Measurements from ENCODE around the gene ANP32B.
A peak's percentile ranks its signal among the peaks of the same experiment; 100 is the strongest.

ANP32B gene

GRCh38 chr9:98020476-98021145 lies 37.5 kb downstream of the ANP32B start:
- no peak for ATAC-seq
- Mint-ChIP-seq H3K27ac (peak overlapping the region; percentile 8), H3K4me1 (peaks cover 6% of the 10 kb centered on the region), H3K36me3 (peaks cover 71% of the 10 kb centered on the region), H3K9me3 (no peaks in the 10 kb centered on the region), H3K4me3 (no peak overlapping the region)
- DNase-seq (ENCODE audit: low spot score in 2 of 2) = no peak

- Mint-ChIP-seq H3K4me1 (peaks cover 6% of the 10 kb centered on the region), H3K4me3 (no peak overlapping the region), H3K9me3 (no peaks in the 10 kb centered on the region), H3K27ac (peak overlapping the region; percentile 35), H3K36me3 (peaks cover 71% of the 10 kb centered on the region)
- ATAC-seq (peak; percentile 27), DNase-seq (ENCODE audit: low spot score in 2 of 2) (no peak)
Observed at GRCh38 chr9:98021306-98022040, 38.3 kb downstream of the ANP32B start.

- no peak for DNase-seq (ENCODE audit: low spot score in 2 of 2)
- Mint-ChIP-seq H3K9me3 (no peaks in the 10 kb centered on the region), H3K4me3 (no peak overlapping the region), H3K4me1 (peaks cover 6% of the 10 kb centered on the region), H3K36me3 (peaks cover 70% of the 10 kb centered on the region), H3K27ac (peak overlapping the region; percentile 35)
- ATAC-seq = no peak
Observed at GRCh38 chr9:98022447-98022846, 39.3 kb downstream of the ANP32B start.

- no peaks in the 10 kb centered on the region for H3K9me3 Mint-ChIP-seq
- no peak for ATAC-seq
- no peak overlapping the region for H3K27ac Mint-ChIP-seq
- peaks cover 48% of the 10 kb centered on the region for H3K36me3 Mint-ChIP-seq
- peaks cover 6% of the 10 kb centered on the region for H3K4me1 Mint-ChIP-seq
- H3K4me3 Mint-ChIP-seq = no peak overlapping the region
- DNase-seq (ENCODE audit: low spot score in 2 of 2) = no peak
Observed at GRCh38 chr9:98024702-98025101, 41.6 kb downstream of the ANP32B start.

GRCh38 chr9:98031169-98031568 lies 48.0 kb downstream of the ANP32B start:
- no peak for DNase-seq (ENCODE audit: low spot score in 2 of 2)
- H3K4me3 Mint-ChIP-seq = no peak overlapping the region
- no peak for ATAC-seq
- H3K4me1 Mint-ChIP-seq = peaks cover 10% of the 10 kb centered on the region
- no peak overlapping the region for H3K27ac Mint-ChIP-seq
- no peaks in the 10 kb centered on the region for H3K9me3 Mint-ChIP-seq
- H3K36me3 Mint-ChIP-seq = peaks cover 13% of the 10 kb centered on the region

GRCh38 chr9:98031935-98032334 lies 48.8 kb downstream of the ANP32B start:
- H3K9me3 Mint-ChIP-seq = no peaks in the 10 kb centered on the region
- H3K4me3 Mint-ChIP-seq = no peak overlapping the region
- no peak overlapping the region for H3K27ac Mint-ChIP-seq
- ATAC-seq (no peak), DNase-seq (ENCODE audit: low spot score in 2 of 2) (no peak)
- H3K4me1 Mint-ChIP-seq = peaks cover 10% of the 10 kb centered on the region
- H3K36me3 Mint-ChIP-seq = peaks cover 6% of the 10 kb centered on the region

GRCh38 chr9:98034593-98035546 lies 51.7 kb downstream of the ANP32B start:
- peak; percentile 96 for ATAC-seq
- Mint-ChIP-seq H3K4me3 (peak overlapping the region; percentile 43), H3K27ac (no peak overlapping the region), H3K9me3 (no peaks in the 10 kb centered on the region), H3K36me3 (no peaks in the 10 kb centered on the region), H3K4me1 (peaks cover 10% of the 10 kb centered on the region)
- peak; percentile 82 to 93 for DNase-seq (ENCODE audit: low spot score in 2 of 2)

- ATAC-seq = no peak
- no peak overlapping the region for H3K4me3 Mint-ChIP-seq
- H3K36me3 Mint-ChIP-seq = no peaks in the 10 kb centered on the region
- peaks cover 10% of the 10 kb centered on the region for H3K4me1 Mint-ChIP-seq
- no peak for DNase-seq (ENCODE audit: low spot score in 2 of 2)
- no peaks in the 10 kb centered on the region for H3K9me3 Mint-ChIP-seq
- peak overlapping the region; percentile 58 for H3K27ac Mint-ChIP-seq
Observed at GRCh38 chr9:98037357-98037756, 54.2 kb downstream of the ANP32B start.

GRCh38 chr9:98038958-98039357 lies 55.8 kb downstream of the ANP32B start:
- no peaks in the 10 kb centered on the region for H3K36me3 Mint-ChIP-seq
- ATAC-seq = no peak
- H3K27ac Mint-ChIP-seq = no peak overlapping the region

GRCh38 chr9:98039607-98040017 lies 56.5 kb downstream of the ANP32B start:
- ATAC-seq (no peak), DNase-seq (ENCODE audit: low spot score in 2 of 2) (no peak)
- no peak overlapping the region for H3K27ac Mint-ChIP-seq
- no peaks in the 10 kb centered on the region for H3K36me3 Mint-ChIP-seq
- H3K4me3 Mint-ChIP-seq = no peak overlapping the region
- H3K4me1 Mint-ChIP-seq = peaks cover 5% of the 10 kb centered on the region
- H3K9me3 Mint-ChIP-seq = no peaks in the 10 kb centered on the region

More at GRCh38 chr9:98038958-98039357, 55.8 kb downstream of the ANP32B start:
- no peak overlapping the region for H3K4me3 Mint-ChIP-seq
- peaks cover 10% of the 10 kb centered on the region for H3K4me1 Mint-ChIP-seq
- no peaks in the 10 kb centered on the region for H3K9me3 Mint-ChIP-seq
- no peak for DNase-seq (ENCODE audit: low spot score in 2 of 2)

GRCh38 chr9:98040212-98040611 lies 57.1 kb downstream of the ANP32B start:
- no peak overlapping the region for H3K4me3 Mint-ChIP-seq

GRCh38 chr9:98043915-98044314 lies 60.8 kb downstream of the ANP32B start:
- DNase-seq (ENCODE audit: low spot score in 2 of 2) = no peak
- no peak for ATAC-seq
- H3K9me3 Mint-ChIP-seq = peaks cover 2% of the 10 kb centered on the region
- H3K36me3 Mint-ChIP-seq = peaks cover 5% of the 10 kb centered on the region
- H3K27ac Mint-ChIP-seq = no peak overlapping the region
- H3K4me1 Mint-ChIP-seq = peaks cover 21% of the 10 kb centered on the region
- H3K4me3 Mint-ChIP-seq = no peak overlapping the region

More at GRCh38 chr9:98040212-98040611, 57.1 kb downstream of the ANP32B start:
- peaks cover 2% of the 10 kb centered on the region for H3K9me3 Mint-ChIP-seq
- H3K4me1 Mint-ChIP-seq = peaks cover 5% of the 10 kb centered on the region
- ATAC-seq = no peak
- no peaks in the 10 kb centered on the region for H3K36me3 Mint-ChIP-seq
- no peak for DNase-seq (ENCODE audit: low spot score in 2 of 2)
- peak overlapping the region; percentile 13 for H3K27ac Mint-ChIP-seq

- DNase-seq (ENCODE audit: low spot score in 2 of 2) = peak in 1 of 2 donors; percentile 56
- peak; percentile 97 for ATAC-seq
- Mint-ChIP-seq H3K36me3 (peaks cover 5% of the 10 kb centered on the region), H3K9me3 (peaks cover 2% of the 10 kb centered on the region), H3K4me3 (peak overlapping the region; percentile 73), H3K27ac (peak overlapping the region; percentile 86), H3K4me1 (peaks cover 21% of the 10 kb centered on the region)
Observed at GRCh38 chr9:98045234-98046179, 62.4 kb downstream of the ANP32B start.

GRCh38 chr9:98046180-98046543 lies 63.0 kb downstream of the ANP32B start:
- H3K27ac Mint-ChIP-seq = no peak overlapping the region
- no peak for ATAC-seq
- peaks cover 2% of the 10 kb centered on the region for H3K9me3 Mint-ChIP-seq
- H3K36me3 Mint-ChIP-seq = peaks cover 5% of the 10 kb centered on the region
- peaks cover 21% of the 10 kb centered on the region for H3K4me1 Mint-ChIP-seq
- H3K4me3 Mint-ChIP-seq = peak overlapping the region; percentile 73
- DNase-seq (ENCODE audit: low spot score in 2 of 2) = no peak

Measured in stimulated activated effector memory CD8-positive, alpha-beta T cell treated with anti-CD3 and anti-CD28 coated beads, Interleukin-12 subunit alpha, Interleukin-12 subunit beta, amount 100 ng/mL, for 72 hours (primary cell).